ENCODE results near the gene PDE4D.
A peak's percentile ranks its signal among the peaks of the same experiment; 100 is the strongest.

Gene PDE4D

DNA sequence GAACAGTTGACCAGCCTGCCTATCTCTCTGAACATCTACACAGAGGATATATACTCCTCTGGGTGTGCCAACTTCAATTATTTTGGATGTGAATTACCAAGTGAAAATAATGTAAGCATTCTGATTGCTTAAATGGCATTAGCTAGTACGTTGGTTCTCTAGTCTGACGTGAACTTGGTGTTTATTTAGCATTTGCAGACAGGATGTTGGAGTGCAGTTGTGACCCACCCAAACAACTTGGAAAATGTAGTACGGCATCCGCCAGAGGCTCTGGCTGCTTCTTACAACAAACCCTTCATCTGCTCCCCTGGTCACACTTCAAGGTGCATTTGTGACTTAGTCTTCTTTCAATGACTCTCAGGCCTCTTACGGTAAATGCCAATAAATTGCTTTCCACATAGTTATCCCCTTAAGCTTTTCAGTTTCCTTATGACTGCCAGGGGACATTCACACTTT lies 616.6 kb downstream of the PDE4D start:
- no peak overlapping the region for H3K4me3 ChIP-seq (ENCODE audit: low read depth in 1 of 2, low read length in 2 of 2)
- H3K9me3 ChIP-seq (ENCODE audit: control insufficient read depth in 1 of 2, low read length in 2 of 2): no peaks in the 10 kb centered on the region
- no peaks in the 10 kb centered on the region for H3K36me3 ChIP-seq (ENCODE audit: control insufficient read depth in 1 of 2, insufficient read depth in 2 of 2, low read length in 2 of 2)
- H3K27ac ChIP-seq (ENCODE audit: low read length): peak overlapping the region; percentile 85
- no peaks in the 10 kb centered on the region for H3K4me1 ChIP-seq (ENCODE audit: control insufficient read depth in 1 of 2, insufficient read depth in 2 of 2, low read length in 2 of 2)
- no peaks in the 10 kb centered on the region for H3K27me3 ChIP-seq (ENCODE audit: low read depth, low read length)

DNA sequence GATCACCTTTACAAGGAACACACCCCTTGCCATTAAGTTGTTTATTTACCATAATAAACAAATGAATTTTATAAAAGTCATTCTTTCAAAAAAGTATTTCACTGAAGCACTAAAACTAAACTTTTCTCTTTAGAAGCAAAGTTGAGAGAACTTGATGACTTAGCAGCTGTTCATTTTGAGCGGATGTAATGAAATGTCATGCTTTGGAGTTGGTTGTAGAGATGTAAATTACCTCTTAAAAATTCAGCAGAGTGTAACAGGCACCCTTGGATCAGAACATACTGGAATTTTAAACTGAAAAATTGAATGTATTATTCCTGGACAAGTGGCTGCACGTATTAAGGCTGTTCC lies 617.2 kb downstream of the PDE4D start:
- Histone ChIP-seq H3K27ac (ENCODE audit: low read length) (peak overlapping the region; percentile 85), H3K4me1 (ENCODE audit: control insufficient read depth in 1 of 2, insufficient read depth in 2 of 2, low read length in 2 of 2) (no peaks in the 10 kb centered on the region), H3K4me3 (ENCODE audit: low read depth in 1 of 2, low read length in 2 of 2) (peak overlapping the region; percentile 70 to 88), H3K9me3 (ENCODE audit: control insufficient read depth in 1 of 2, low read length in 2 of 2) (no peaks in the 10 kb centered on the region), H3K27me3 (ENCODE audit: low read depth, low read length) (no peaks in the 10 kb centered on the region), H3K36me3 (ENCODE audit: control insufficient read depth in 1 of 2, insufficient read depth in 2 of 2, low read length in 2 of 2) (no peaks in the 10 kb centered on the region)

DNA sequence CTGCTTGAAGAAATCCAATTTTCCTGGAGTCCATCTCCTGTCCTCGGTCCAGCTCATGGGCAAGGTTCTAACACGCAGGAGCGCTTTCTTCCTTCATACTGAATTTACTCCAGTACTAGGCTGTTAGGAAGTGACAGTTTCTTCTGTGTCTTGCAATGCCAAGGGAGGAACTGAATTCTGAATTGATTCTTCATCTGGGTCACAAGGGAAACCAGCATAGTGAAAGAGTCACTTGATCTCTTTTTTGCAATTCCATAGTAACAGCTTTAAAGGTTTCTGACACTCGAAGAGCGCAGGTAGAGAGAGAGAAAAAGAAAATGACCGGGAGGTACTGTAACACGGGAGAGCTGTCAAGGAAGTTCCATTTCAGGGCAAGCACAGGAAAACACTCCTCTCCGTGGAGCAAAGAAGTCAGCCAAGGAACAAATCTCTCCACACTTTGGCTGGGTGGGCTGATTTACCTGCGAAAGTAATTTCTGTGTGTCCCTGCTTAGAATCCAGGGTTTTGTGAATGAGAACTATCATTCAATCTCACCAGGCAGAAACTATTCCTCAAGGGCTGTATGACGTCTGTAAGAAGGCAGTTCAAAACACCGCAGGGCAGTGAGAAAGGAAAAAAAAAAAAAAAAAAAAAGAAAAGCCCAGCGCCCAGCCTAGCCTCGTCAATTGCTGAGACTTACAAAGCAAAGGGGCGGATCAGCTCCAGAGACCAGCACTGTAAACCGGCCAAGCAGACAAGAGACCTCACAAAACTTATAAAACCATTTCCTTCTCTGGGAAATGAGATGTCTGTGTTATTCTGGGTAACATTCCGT lies 617.8 kb downstream of the PDE4D start:
- no peaks in the 10 kb centered on the region for H3K36me3 ChIP-seq (ENCODE audit: control insufficient read depth in 1 of 2, insufficient read depth in 2 of 2, low read length in 2 of 2)
- peak overlapping the region; percentile 70 to 88 for H3K4me3 ChIP-seq (ENCODE audit: low read depth in 1 of 2, low read length in 2 of 2)
- no peaks in the 10 kb centered on the region for H3K27me3 ChIP-seq (ENCODE audit: low read depth, low read length)
- H3K9me3 ChIP-seq (ENCODE audit: control insufficient read depth in 1 of 2, low read length in 2 of 2): no peaks in the 10 kb centered on the region
- H3K4me1 ChIP-seq (ENCODE audit: control insufficient read depth in 1 of 2, insufficient read depth in 2 of 2, low read length in 2 of 2): no peaks in the 10 kb centered on the region
- peak overlapping the region; percentile 85 for H3K27ac ChIP-seq (ENCODE audit: low read length)

DNA sequence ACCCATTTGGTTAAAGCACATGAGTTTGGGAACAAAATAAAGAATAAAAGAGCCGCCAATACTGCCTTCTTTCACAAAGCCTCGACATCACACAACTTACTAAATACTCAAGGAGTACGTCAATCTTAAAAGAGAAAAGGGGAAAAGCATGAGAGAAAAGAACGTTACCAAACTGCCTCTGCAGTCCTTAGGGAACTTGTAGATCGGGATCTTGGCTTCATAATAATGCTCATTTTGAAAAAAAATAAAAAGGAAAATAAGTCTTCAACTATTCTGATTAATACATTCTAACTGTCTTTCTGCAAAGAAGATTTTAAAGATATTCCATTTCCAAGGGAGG lies 618.4 kb downstream of the PDE4D start:
- Histone ChIP-seq H3K27me3 (ENCODE audit: low read depth, low read length) (no peaks in the 10 kb centered on the region), H3K36me3 (ENCODE audit: control insufficient read depth in 1 of 2, insufficient read depth in 2 of 2, low read length in 2 of 2) (no peaks in the 10 kb centered on the region), H3K9me3 (ENCODE audit: control insufficient read depth in 1 of 2, low read length in 2 of 2) (no peaks in the 10 kb centered on the region), H3K4me3 (ENCODE audit: low read depth in 1 of 2, low read length in 2 of 2) (peak overlapping the region; percentile 70 to 88), H3K4me1 (ENCODE audit: control insufficient read depth in 1 of 2, insufficient read depth in 2 of 2, low read length in 2 of 2) (no peaks in the 10 kb centered on the region), H3K27ac (ENCODE audit: low read length) (peak overlapping the region; percentile 85)

DNA sequence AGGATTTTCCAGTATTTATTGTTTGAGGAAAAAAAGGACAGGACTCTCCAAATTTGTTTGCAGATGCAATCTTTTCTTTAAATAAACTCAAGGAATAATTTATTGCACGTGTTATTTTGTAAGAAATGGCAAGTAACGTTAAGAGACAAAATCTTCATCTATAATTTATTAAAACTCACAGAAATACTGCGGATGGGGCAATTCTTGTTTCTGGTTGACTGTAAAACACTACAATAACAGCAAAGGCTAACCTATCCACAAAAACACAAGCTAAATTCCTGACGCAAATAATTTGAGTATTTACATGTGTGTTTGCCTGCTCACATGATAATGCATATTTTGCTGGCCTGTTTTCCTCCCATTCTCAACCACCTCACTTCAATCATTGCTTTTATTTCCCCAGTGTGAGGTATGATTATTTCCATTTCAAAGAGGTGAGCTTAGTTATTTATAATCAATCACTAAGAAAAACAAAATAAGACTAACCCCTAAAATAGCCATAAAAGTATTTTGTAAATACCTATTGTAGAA lies 619.4 kb downstream of the PDE4D start:
- H3K27ac ChIP-seq (ENCODE audit: low read length): peak overlapping the region; percentile 85
- H3K36me3 ChIP-seq (ENCODE audit: control insufficient read depth in 1 of 2, insufficient read depth in 2 of 2, low read length in 2 of 2): no peaks in the 10 kb centered on the region
- H3K9me3 ChIP-seq (ENCODE audit: control insufficient read depth in 1 of 2, low read length in 2 of 2): no peaks in the 10 kb centered on the region
- H3K4me3 ChIP-seq (ENCODE audit: low read depth in 1 of 2, low read length in 2 of 2): peak overlapping the region; percentile 24 to 70
- H3K27me3 ChIP-seq (ENCODE audit: low read depth, low read length): no peaks in the 10 kb centered on the region
- H3K4me1 ChIP-seq (ENCODE audit: control insufficient read depth in 1 of 2, insufficient read depth in 2 of 2, low read length in 2 of 2): no peaks in the 10 kb centered on the region

DNA sequence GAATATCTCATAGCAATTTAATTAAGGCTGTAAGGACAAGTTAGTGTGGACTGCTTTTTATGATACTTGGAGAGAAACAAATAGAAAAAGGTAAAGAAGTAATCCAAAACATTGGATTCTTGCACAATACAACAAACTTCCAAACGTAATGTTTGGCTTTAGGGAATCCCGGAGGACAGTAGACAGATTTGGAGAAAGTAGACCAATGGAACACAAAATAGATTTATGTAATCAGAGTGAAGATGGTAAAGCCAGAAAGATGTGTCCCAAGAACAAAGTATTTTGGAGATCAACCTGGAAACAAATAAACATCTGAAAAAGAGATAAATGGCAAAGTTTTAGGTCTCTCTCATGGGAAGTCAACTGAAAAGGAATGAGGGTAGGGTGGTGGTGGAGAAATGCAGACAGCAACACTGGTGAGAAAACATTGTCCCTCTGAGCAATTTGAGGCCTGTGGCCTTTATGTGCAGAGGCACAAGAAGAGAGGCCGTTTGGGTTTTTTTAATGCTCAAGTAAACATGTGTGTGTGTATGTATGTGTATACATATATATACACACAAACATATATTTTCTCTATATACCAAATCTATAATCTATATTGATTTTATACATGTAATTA lies 620.6 kb downstream of the PDE4D start:
- no peaks in the 10 kb centered on the region for H3K36me3 ChIP-seq (ENCODE audit: control insufficient read depth in 1 of 2, insufficient read depth in 2 of 2, low read length in 2 of 2)
- H3K4me1 ChIP-seq (ENCODE audit: control insufficient read depth in 1 of 2, insufficient read depth in 2 of 2, low read length in 2 of 2): no peaks in the 10 kb centered on the region
- peak overlapping the region; percentile 41 to 57 for H3K4me3 ChIP-seq (ENCODE audit: low read depth in 1 of 2, low read length in 2 of 2)
- no peaks in the 10 kb centered on the region for H3K9me3 ChIP-seq (ENCODE audit: control insufficient read depth in 1 of 2, low read length in 2 of 2)
- H3K27ac ChIP-seq (ENCODE audit: low read length): no peak overlapping the region
- H3K27me3 ChIP-seq (ENCODE audit: low read depth, low read length): no peaks in the 10 kb centered on the region

DNA sequence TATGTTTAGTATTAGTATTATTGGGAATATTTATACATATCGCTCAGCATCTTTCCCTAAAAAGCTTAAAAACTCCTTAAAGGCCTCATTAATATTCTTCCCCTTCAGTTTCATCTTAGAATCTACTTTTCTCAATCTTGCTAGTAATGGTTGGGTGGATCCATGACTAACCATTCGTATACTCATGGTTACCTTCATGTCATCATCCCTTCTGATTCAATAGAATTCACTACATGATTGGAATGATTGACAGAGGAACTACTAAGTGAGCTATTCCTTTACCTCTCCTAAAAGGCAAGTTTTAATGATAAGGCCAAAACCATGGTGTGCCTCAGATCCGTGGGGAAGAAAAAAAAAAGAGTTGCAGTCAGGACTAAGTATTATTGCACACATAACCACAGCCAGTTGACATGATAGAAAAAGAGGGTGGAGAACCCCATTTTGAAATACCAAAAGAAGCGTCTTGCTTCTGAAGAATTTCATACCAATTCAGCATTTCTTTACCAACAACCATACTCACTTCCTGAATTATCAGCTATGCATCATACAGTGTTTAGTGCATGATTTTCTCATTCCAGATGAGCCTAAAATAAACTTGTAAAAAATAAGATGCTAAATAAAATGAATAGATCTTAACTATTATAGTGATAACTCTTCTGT lies 624.6 kb downstream of the PDE4D start:
- Histone ChIP-seq H3K4me3 (ENCODE audit: low read depth in 1 of 2, low read length in 2 of 2) (no peak overlapping the region), H3K27me3 (ENCODE audit: low read depth, low read length) (no peaks in the 10 kb centered on the region), H3K36me3 (ENCODE audit: control insufficient read depth in 1 of 2, insufficient read depth in 2 of 2, low read length in 2 of 2) (no peaks in the 10 kb centered on the region), H3K9me3 (ENCODE audit: control insufficient read depth in 1 of 2, low read length in 2 of 2) (no peaks in the 10 kb centered on the region), H3K4me1 (ENCODE audit: control insufficient read depth in 1 of 2, insufficient read depth in 2 of 2, low read length in 2 of 2) (peaks cover 0 to 13% of the 10 kb centered on the region in 2 donors), H3K27ac (ENCODE audit: low read length) (no peak overlapping the region)

DNA sequence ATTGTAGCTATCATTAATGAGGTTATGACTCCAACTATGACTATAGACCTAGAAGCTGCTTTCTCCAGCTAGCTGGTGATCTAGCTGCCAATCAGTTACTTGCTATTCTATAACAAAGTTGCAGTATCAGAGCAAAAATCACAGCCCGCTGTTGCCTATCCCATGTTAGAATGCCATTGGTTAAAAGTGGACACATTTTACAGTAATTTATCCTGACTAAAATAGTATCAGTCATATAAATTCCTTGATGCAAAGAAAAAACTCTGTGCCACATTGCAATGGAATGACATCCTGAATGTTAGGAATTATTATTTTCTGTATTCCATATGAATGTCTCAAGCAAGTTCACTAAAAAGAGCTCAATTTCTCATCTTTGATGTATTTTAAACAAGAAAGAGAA lies 626.5 kb downstream of the PDE4D start:
- H3K36me3 ChIP-seq (ENCODE audit: control insufficient read depth in 1 of 2, insufficient read depth in 2 of 2, low read length in 2 of 2): no peaks in the 10 kb centered on the region
- H3K27me3 ChIP-seq (ENCODE audit: low read depth, low read length): no peaks in the 10 kb centered on the region
- no peak overlapping the region for H3K27ac ChIP-seq (ENCODE audit: low read length)
- peaks cover 0 to 13% of the 10 kb centered on the region in 2 donors for H3K4me1 ChIP-seq (ENCODE audit: control insufficient read depth in 1 of 2, insufficient read depth in 2 of 2, low read length in 2 of 2)
- H3K4me3 ChIP-seq (ENCODE audit: low read depth in 1 of 2, low read length in 2 of 2): no peak overlapping the region
- no peaks in the 10 kb centered on the region for H3K9me3 ChIP-seq (ENCODE audit: control insufficient read depth in 1 of 2, low read length in 2 of 2)

DNA sequence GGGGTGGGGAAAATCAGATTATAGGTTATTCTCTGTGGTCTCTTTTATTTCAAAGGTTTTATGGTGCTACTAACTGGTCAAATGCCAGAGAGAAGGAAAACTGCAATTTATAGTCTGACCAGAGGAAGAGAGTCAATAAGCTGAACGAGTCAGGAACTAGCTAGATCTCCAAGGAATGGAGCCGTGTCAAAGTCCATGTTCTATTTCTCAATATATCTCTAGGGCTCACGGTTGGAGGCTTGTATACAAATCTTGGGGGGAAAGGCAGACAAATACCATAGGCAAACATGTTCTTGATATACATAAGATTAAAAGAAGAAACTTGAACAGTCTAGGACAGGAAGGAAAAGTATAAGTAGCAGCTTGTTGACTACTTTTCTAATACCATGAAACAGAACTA lies 627.1 kb downstream of the PDE4D start:
- Histone ChIP-seq H3K27ac (ENCODE audit: low read length) (no peak overlapping the region), H3K9me3 (ENCODE audit: control insufficient read depth in 1 of 2, low read length in 2 of 2) (no peaks in the 10 kb centered on the region), H3K4me1 (ENCODE audit: control insufficient read depth in 1 of 2, insufficient read depth in 2 of 2, low read length in 2 of 2) (peaks cover 0 to 13% of the 10 kb centered on the region in 2 donors)

DNA sequence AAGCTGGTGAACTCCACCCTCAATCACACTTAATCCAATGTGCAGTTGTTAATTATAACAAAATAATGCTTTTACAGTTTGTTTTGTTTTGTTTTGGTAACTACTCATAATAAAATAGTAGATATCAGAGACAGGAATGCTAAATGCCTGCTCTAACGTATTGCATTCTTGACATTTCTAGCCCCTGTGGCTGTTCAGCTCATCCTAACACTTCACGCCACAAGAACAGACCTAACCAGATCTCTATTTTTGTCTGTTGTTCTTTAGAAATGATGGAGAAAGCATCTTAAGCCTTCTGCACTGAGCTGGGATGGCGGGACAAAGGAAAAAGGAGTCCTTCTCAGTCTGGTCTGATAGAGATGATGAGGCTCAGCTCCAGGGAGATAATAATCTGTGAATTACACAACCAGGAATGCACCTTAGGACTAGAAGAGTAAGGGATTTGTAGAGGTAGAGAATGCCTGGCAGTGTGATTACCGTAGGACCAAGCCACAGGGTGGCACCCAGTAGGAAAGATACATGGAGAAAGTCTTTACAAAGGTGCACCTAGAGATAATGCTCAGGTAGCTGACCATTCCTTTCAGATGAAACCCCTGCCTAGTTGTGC lies 628.8 kb downstream of the PDE4D start:
- no peaks in the 10 kb centered on the region for H3K9me3 ChIP-seq (ENCODE audit: control insufficient read depth in 1 of 2, low read length in 2 of 2)
- H3K36me3 ChIP-seq (ENCODE audit: control insufficient read depth in 1 of 2, insufficient read depth in 2 of 2, low read length in 2 of 2): no peaks in the 10 kb centered on the region
- no peak overlapping the region for H3K4me3 ChIP-seq (ENCODE audit: low read depth in 1 of 2, low read length in 2 of 2)
- H3K27me3 ChIP-seq (ENCODE audit: low read depth, low read length): no peaks in the 10 kb centered on the region
- H3K4me1 ChIP-seq (ENCODE audit: control insufficient read depth in 1 of 2, insufficient read depth in 2 of 2, low read length in 2 of 2): peaks cover 0 to 13% of the 10 kb centered on the region in 2 donors
- peak overlapping the region; percentile 35 for H3K27ac ChIP-seq (ENCODE audit: low read length)

More for the DNA sequence above, 627.1 kb downstream of the PDE4D start:
- H3K27me3 ChIP-seq (ENCODE audit: low read depth, low read length): no peaks in the 10 kb centered on the region
- no peak overlapping the region for H3K4me3 ChIP-seq (ENCODE audit: low read depth in 1 of 2, low read length in 2 of 2)
- no peaks in the 10 kb centered on the region for H3K36me3 ChIP-seq (ENCODE audit: control insufficient read depth in 1 of 2, insufficient read depth in 2 of 2, low read length in 2 of 2)

DNA sequence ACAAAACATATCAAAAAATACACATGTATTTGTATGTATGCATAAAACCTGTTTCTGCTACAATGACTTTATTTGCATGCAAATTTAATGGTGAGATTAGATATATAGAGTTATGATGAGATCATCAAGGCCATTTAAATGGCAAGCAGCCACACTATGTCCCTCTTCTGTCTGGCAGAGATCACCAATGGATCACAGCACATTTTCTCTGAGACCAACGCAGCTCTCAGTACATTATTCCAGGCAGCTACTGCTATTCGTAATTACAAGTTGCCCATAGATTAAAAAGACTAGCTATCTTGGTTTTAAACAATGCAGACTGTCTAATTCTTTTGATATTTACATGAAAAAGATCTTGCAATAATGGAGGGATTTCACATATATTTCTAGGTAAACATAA lies 629.5 kb downstream of the PDE4D start:
- H3K27me3 ChIP-seq (ENCODE audit: low read depth, low read length): no peaks in the 10 kb centered on the region
- H3K4me3 ChIP-seq (ENCODE audit: low read depth in 1 of 2, low read length in 2 of 2): no peak overlapping the region
- H3K4me1 ChIP-seq (ENCODE audit: control insufficient read depth in 1 of 2, insufficient read depth in 2 of 2, low read length in 2 of 2): peaks cover 0 to 13% of the 10 kb centered on the region in 2 donors
- no peaks in the 10 kb centered on the region for H3K36me3 ChIP-seq (ENCODE audit: control insufficient read depth in 1 of 2, insufficient read depth in 2 of 2, low read length in 2 of 2)
- H3K9me3 ChIP-seq (ENCODE audit: control insufficient read depth in 1 of 2, low read length in 2 of 2): no peaks in the 10 kb centered on the region
- no peak overlapping the region for H3K27ac ChIP-seq (ENCODE audit: low read length)
